GM11168 (cell line): ENCODE measurements around the gene HES2.
"Not testable (repeated sequence)": the region's sequence is repeated elsewhere in the genome, so short reads cannot be mapped to it uniquely, and the experiment has no call there.

ENCODE experiments used
- in situ Hi-C: fragments of 300-500 bp; cut with MboI; formaldehyde crosslinking; loops from one replicate; pipeline ENCODE4 v1.12.0; 2022; ENCODE audit warnings: low sequenced_read_pairs; ENCODE audit not compliant: unreplicated experiment

The HES2 gene

DNA sequence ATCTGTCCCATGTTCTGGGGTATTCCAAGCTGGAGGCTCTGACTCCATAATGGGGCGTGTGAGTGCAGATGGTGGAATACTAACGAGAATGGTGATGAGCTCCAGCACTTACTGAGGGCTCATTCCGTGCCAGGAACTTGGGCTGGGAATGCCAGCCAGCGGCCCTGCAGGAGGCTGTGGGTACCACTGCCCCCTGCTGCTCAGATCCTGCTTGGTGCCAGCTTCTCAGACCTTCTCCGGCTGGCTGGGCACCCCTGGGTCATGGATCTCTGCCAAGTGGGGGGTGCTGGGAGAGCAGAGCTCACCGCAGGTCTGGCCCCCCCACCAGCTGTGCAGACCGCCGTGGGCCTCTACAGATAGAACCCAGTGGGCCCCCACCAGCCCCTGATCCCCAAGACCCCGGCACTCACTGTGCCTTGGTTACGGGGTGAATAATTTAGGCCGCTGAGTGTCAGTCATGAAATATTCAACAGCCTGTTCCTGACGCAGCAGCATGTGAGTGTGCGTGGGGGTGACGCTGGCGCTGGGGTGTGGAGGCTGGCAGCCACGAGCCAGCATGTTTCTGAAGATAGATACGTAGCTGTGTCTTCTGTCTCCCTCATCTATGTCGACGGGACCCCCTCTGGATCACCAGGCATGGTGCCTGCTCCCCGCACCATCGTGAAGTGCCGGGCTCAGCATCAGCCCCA, 17.4 kb upstream of the HES2 start:
- in situ Hi-C loops, result not testable (repeated sequence)

GRCh38 chr1:6436277-6436676, 16.6 kb upstream of the HES2 start:
- in situ Hi-C loops, result not testable (repeated sequence)

GRCh38 chr1:6435547-6435946, 15.8 kb upstream of the HES2 start:
- in situ Hi-C loops, result no loop called here

DNA sequence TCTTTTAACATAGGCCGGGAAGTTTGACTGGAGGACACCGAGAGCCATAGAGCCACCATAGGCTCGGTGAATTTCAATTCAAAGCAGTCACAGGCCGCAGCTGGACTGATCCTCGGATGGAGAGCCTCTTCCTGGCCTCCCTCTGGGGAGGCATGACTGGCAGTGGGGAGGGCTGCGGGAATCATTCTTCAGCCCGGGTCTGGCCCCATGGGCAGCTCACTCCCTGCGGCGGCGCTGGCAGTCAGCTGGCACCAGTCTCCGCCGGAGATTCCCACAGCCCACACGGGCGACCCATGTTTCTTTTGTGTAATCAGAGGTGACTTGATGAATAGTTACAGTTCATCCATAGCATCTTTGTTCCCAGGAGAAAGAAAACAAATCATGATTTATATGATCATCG, 15.4 kb upstream of the HES2 start:
- in situ Hi-C loops, result no loop called here

DNA sequence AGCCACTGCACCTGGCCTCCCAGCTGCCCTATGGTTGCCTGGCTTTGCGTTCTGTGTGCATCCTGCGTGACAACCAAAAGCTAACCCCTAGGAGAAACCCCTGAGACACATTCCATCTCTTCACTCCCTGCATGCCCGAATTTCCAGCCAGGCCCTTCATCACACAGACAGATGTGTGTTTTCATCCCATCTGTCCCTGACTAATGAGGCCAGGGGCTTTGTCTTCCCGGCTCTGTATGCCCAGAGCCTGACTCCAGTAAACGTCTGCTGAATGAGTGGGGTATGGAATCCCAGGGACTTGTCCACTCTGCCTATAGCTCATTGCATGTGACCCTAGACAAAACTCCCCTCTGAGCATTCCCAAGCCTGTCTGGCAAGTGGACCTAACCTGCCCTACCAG, 14.5 kb upstream of the HES2 start:
- in situ Hi-C loops, result no loop called here

- in situ Hi-C loops, result not testable (repeated sequence)
Measured at GRCh38 chr1:6431645-6432579, 12.2 kb upstream of the HES2 start.

GRCh38 chr1:6429660-6430411, 10.1 kb upstream of the HES2 start:
- in situ Hi-C loops, result not testable (repeated sequence)

- in situ Hi-C loops, result not testable (repeated sequence)
Measured at GRCh38 chr1:6428453-6428852, 8.7 kb upstream of the HES2 start.

DNA sequence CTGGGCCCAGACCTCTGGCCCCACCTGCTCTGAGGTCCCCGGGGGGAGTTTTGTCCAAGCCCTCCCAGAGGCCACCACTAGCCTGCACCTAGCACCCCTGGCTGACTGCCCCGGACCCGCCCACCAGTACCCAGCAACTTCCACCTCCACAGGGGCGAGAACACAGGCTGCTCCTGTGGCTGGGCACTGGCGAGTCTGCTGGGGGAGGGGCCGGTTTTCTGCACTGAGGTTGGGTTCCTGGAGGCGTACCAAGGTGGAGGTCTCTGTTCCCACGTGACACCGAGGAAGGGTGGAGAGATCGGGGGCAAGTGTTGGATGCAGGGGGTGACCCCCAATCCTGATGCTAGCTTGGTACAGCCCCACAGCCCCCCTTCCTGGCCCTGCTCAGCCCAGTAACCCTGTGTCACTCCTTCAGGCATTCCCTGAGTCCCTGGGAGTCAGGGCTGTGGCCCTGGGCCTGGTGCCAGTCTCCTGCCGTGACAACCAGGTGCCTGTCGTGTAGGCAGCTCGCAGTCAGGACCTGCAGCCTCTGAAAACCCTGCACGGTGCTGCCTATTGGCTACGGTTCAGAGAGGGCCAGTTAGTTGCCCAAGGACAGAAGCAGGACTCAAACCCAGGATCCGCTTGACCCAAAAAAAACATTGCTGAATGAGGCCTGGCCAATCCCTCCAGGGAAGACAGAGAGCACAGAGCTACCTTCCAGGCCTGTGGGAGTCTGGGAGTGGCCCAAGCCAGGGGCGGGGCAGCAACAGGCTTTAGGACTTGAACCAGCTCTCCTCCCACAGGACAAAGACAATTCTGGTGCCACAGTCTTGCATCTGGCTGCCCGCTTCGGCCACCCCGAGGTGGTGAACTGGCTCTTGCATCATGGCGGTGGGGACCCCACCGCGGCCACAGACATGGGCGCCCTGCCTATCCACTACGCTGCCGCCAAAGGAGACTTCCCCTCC, 8.0 kb upstream of the HES2 start:
- in situ Hi-C loops, result no loop called here

DNA sequence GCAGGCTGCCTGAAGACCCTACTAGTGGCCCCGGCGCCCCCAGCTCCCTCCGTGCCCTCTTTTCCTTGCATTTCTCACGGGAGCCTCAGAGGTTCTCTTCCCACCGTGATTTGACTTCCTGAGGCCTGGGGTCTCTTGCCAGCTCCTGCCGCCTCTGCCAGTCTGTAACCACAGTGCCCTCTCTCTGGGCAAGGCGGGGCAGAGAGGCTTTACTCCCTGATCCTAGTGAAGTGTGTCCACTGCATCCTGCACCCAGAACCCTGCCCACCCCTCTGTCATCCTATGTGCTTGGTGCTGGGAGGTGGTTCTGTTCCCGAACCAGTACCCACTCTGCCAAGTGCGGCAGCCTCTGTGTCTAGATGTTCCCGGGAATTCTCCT, 7.2 kb upstream of the HES2 start:
- in situ Hi-C loops, result no loop called here

- in situ Hi-C loops, result no loop called here
Measured at GRCh38 chr1:6426277-6426971, 6.7 kb upstream of the HES2 start.

GRCh38 chr1:6425658-6426057, 5.9 kb upstream of the HES2 start:
- in situ Hi-C loops, result no loop called here

DNA sequence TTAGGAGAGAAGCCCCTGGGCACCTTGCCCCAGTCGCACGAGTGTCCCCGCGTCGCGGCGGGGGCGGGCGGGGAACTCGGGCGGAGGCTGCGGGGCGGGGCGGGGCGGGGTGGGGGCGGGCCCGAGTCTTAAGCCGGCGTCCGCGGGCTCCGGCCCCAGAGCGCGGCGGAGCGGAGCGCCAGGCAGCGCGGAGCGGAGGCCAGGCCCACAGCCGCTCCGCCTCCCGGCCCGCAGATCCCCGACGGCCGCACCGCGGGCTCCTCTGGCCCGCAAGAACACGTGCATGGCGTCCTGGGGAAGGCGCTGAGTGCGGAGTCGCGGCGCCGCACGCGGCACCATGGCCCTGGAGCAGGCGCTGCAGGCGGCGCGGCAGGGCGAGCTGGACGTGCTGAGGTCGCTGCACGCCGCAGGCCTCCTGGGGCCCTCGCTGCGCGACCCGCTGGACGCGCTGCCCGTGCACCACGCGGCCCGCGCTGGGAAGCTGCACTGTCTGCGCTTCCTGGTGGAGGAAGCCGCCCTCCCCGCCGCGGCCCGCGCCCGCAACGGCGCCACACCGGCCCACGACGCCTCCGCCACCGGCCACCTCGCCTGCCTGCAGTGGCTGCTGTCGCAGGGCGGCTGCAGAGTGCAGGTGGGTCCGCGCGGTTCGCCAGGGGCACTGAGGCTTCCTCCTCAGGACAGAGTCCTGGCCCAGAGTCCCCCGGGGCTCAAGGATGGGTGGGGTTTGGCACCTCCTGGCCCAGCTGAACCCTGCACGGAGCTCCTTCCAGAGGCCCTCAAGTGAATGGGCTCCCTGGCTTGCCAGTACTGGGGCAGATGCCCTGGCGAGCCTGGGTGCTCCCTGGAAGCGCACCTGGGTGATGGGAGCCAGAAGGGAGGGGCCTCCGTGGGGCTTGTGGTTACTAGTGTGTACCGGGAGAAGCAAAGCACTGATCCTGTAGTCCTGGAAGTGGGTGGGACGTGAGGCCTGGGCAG, 5.2 kb upstream of the HES2 start, which contains the start of gene ESPN:
TSS of gene ESPN (plus strand) at position 158 of the 975 bp plus-strand sequence. CDS start at position 338, 180 bp downstream.
- in situ Hi-C loops, result no loop called here

DNA sequence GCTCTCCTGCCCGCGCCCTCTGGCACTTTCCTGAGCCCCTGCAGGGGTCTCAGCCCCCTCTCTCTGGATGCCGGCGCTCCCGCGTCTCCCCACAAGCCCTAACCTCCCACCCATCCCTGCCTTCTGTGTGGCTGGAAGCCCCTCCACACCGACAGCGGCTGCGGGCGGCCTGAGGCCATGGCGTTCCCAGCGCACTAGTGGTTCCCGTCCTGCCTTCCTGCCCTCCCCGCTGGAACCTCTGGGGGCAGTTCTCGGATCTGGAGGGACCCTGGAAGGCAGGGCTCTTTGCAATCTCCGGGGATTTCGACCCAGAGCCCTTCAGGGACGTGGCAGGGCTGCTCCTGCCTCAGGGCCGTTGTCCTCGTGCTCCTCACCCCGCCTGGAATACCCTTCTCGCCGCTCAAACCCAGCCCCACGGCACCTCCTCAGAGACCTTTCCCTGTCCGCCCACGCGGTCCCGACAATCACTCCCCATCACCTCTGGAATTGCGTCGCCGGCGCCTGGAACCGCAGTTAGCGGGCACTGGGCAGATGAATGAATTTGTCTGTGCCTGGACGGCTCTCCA, 4.4 kb upstream of the HES2 start:
- in situ Hi-C loops, result no loop called here

- in situ Hi-C loops, result no loop called here
Measured at GRCh38 chr1:6423321-6423999, 3.7 kb upstream of the HES2 start.

GRCh38 chr1:6421266-6421665, 1.5 kb upstream of the HES2 start:
- in situ Hi-C loops, result no loop called here

DNA sequence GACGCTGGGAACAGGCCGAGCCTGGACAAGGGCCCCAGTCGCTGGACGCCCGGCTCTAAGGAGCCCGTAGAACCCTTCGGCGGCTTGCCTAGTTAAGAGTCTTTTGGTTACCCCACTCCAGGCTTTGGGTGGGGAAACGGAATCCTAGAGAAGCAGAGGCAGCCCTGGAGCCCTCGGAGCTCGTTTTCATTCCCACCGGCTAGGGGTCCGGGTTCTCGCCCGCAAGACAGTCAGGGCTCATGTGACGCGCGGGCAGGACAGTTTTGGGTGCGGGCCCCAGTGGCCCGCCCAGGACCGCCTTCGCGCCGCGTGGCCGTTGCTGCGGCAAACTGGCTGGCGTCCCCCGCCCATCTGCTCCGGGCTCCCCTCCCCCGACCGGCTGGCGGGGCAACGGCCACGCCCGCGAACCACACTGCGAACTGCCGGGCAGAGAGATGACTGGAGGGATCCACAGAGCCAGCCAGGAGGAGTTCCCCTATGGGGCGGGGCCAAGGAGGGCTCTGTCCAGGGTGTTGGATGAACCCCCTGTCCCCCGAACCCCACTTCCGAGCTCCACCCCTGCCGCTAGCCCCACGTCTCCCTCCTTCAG, 829 bp upstream of the HES2 start:
- in situ Hi-C loops, result no loop called here
